Aorta (tissue), 5 donors: ENCODE data around the gene ABHD6. TPM values are rescaled to one million over a fixed set of nuclear protein-coding genes. Genes with fewer than 3 reads are reported as not detected.

Experiments used
- ATAC-seq: fragments of 200-7000 bp; cut with Tn5 transposase; one replicate; pipeline ENCODE4 v1.9.1; 2022; ENCODE audit warnings: moderate library complexity; ENCODE audit not compliant: low FRiP score
- DNase-seq, 2 donors: peaks; one replicate each; pipeline ENCODE4 v3.0.0-alpha.2; 2020
- H3K27ac ChIP-seq, 2 donors: one replicate each; pipeline ENCODE4 v1.5.1; 2013; ENCODE audit warnings: low read length in 2 of 2, mild to moderate bottlenecking in 2 of 2, moderate library complexity in 2 of 2, control low read depth in 1 of 2, inconsistent platforms in 1 of 2, low read depth in 1 of 2
- H3K27me3 ChIP-seq, 2 donors: one replicate each; pipeline ENCODE4 v1.6.1; 2013; ENCODE audit warnings: control low read depth in 1 of 2, low read length in 1 of 2, mild to moderate bottlenecking in 1 of 2, moderate library complexity in 1 of 2; ENCODE audit not compliant: insufficient read depth in 2 of 2, control insufficient read depth in 1 of 2
- H3K36me3 ChIP-seq, 2 donors: one replicate each; pipeline ENCODE4 v1.6.1; 2013; ENCODE audit warnings: control low read depth in 1 of 2, low read length in 1 of 2, mild to moderate bottlenecking in 1 of 2; ENCODE audit not compliant: insufficient read depth in 2 of 2, control insufficient read depth in 1 of 2
- H3K4me1 ChIP-seq, 2 donors: one replicate each; pipeline ENCODE4 v1.6.1; 2013; ENCODE audit warnings: low read length in 2 of 2, control low read depth in 1 of 2, mild to moderate bottlenecking in 1 of 2, moderate library complexity in 1 of 2; ENCODE audit not compliant: insufficient read depth in 2 of 2, control insufficient read depth in 1 of 2
- H3K4me3 ChIP-seq, 2 donors: one replicate each; pipeline ENCODE4 v1.5.1; 2013; ENCODE audit warnings: low read length in 2 of 2, control low read depth in 1 of 2, mild to moderate bottlenecking in 1 of 2
- H3K9me3 ChIP-seq: one replicate; pipeline ENCODE4 v1.6.1; 2013; ENCODE audit warnings: mild to moderate bottlenecking, low read length; ENCODE audit not compliant: control insufficient read depth
- WGBS, 2 donors: extraction: QIAGEN DNeasy Blood & Tissue Kit; methylation state at CpG; one replicate each; pipeline ENCODE4 v1.1.7; 2013; 5-methylcytosine and 5-hydroxymethylcytosine counted together
- intact Hi-C, 2 donors: fragments of 100-400 bp; cut with DNase I; formaldehyde crosslinking; loops; one replicate each; pipeline versions ENCODE4 v1.14.2 to v1.15.0; 2022
- polyA plus RNA-seq, 2 donors: library from polyadenylated mRNA; stranded (reverse); fragments of 200-250 nt; gene quantifications; one replicate each; pipeline ENCODE4 v1.2.3, GENCODE V29; 2013
- total RNA-seq, 2 donors: library from RNA; stranded (reverse); fragmentation: NEBNext Ultra II Directional; extraction: Animal tissue kit (Norgen Biotek cat#: 25700); gene quantifications; one replicate each; pipeline ENCODE4 v1.2.1, GENCODE V29; 2021
- donor health status: healthy with polysubstance abuse.
- donor health status: Bipolar disorder and iron deficiency.
- donor health status: DM: no; HTN: no; CAD: no.
- donor health status: DM: no; HTN: no; CAD: no.
- donor health status: DM: yes; HTN: yes; CAD: no.

The ABHD6 gene
- total and polyA plus RNA-seq, 4 donors = 5.9 to 10.4 (median 7.3) TPM

- Histone ChIP-seq H3K9me3 (no peaks in the 10 kb centered on the region), H3K4me1 (no peaks in the 10 kb centered on the region), H3K27me3 (no peaks in the 10 kb centered on the region), H3K4me3 (no peak overlapping the region), H3K36me3 (no peaks in the 10 kb centered on the region), H3K27ac (no peak overlapping the region)
- ATAC-seq (no peak), DNase-seq (no peak)
- intact Hi-C loops = no loop called here
- WGBS, 2 donors = 92 to 94% methylated on average over 4 of the region's 4 CpGs
Observed at GRCh38 chr3:58204720-58205119, 32.9 kb upstream of the ABHD6 start.

GRCh38 chr3:58205981-58206380 lies 31.6 kb upstream of the ABHD6 start:
- no peaks in the 10 kb centered on the region for H3K36me3 ChIP-seq
- H3K27me3 ChIP-seq = no peaks in the 10 kb centered on the region
- H3K4me3 ChIP-seq = no peak overlapping the region
- no peak for ATAC-seq
- no peak for DNase-seq
- intact Hi-C loops = no loop called here
- H3K4me1 ChIP-seq = no peaks in the 10 kb centered on the region
- H3K27ac ChIP-seq = no peak overlapping the region
- WGBS, 2 donors = 84 to 90% methylated on average over 4 of the region's 4 CpGs
- H3K9me3 ChIP-seq = no peaks in the 10 kb centered on the region

GRCh38 chr3:58206406-58207011 lies 31.1 kb upstream of the ABHD6 start:
- Histone ChIP-seq H3K9me3 (no peaks in the 10 kb centered on the region), H3K4me3 (no peak overlapping the region), H3K27me3 (no peaks in the 10 kb centered on the region), H3K27ac (no peak overlapping the region), H3K4me1 (no peaks in the 10 kb centered on the region), H3K36me3 (no peaks in the 10 kb centered on the region)
- intact Hi-C loops = no loop called here
- DNase-seq (no peak), ATAC-seq (no peak)
- WGBS, 2 donors = 80 to 83% methylated on average over 5 of the region's 5 CpGs

GRCh38 chr3:58207954-58208353 lies 29.6 kb upstream of the ABHD6 start:
- ATAC-seq (no peak), DNase-seq (no peak)
- Histone ChIP-seq H3K4me3 (no peak overlapping the region), H3K27ac (no peak overlapping the region), H3K9me3 (no peaks in the 10 kb centered on the region), H3K27me3 (no peaks in the 10 kb centered on the region), H3K36me3 (no peaks in the 10 kb centered on the region), H3K4me1 (no peaks in the 10 kb centered on the region)
- intact Hi-C loops = no loop called here
- 90 to 93% methylated on average over 4 of the region's 4 CpGs for WGBS, 2 donors

- H3K4me3 ChIP-seq = no peak overlapping the region
- intact Hi-C loops = no loop called here
- H3K4me1 ChIP-seq = no peaks in the 10 kb centered on the region
- no peak overlapping the region for H3K27ac ChIP-seq
- 80 to 93% methylated on average over 3 of the region's 3 CpGs for WGBS, 2 donors
- DNase-seq = no peak
- no peaks in the 10 kb centered on the region for H3K27me3 ChIP-seq
- H3K9me3 ChIP-seq = no peaks in the 10 kb centered on the region
- no peaks in the 10 kb centered on the region for H3K36me3 ChIP-seq
- ATAC-seq = no peak
Observed at GRCh38 chr3:58209933-58210332, 27.7 kb upstream of the ABHD6 start.

GRCh38 chr3:58210761-58211460 lies 26.7 kb upstream of the ABHD6 start, which contains the start of gene DNASE1L3:
DNASE1L3 (minus strand) TSS chr3:58210972; CDS start chr3:58210906, 66 bp downstream.
- DNase-seq (peak in 1 of 2 donors; percentile 49), ATAC-seq (no peak)
- H3K27me3 ChIP-seq = no peaks in the 10 kb centered on the region
- no peaks in the 10 kb centered on the region for H3K9me3 ChIP-seq
- H3K4me3 ChIP-seq = no peak within 1 kb of the TSS
- no peaks in the 10 kb centered on the region for H3K36me3 ChIP-seq
- no peak within 1 kb of the TSS for H3K27ac ChIP-seq
- intact Hi-C loops = no loop called here
- 83 to 88% methylated on average over 14 of the region's 14 CpGs for WGBS, 2 donors
- H3K4me1 ChIP-seq = no peaks in the 10 kb centered on the region

GRCh38 chr3:58214484-58215316 lies 22.9 kb upstream of the ABHD6 start:
- Histone ChIP-seq H3K27me3 (no peaks in the 10 kb centered on the region), H3K9me3 (no peaks in the 10 kb centered on the region), H3K36me3 (no peaks in the 10 kb centered on the region), H3K4me1 (no peaks in the 10 kb centered on the region), H3K4me3 (no peak overlapping the region), H3K27ac (no peak overlapping the region)
- peak in 1 of 2 donors; percentile 49 for DNase-seq
- intact Hi-C loops = loop anchor here in 1 of 2 donors (5.0 kb wide), 1 partner anchor 37 kb away; no protein-coding TSS in a partner anchor
- ATAC-seq = peak; percentile 57
- 84 to 87% methylated on average over 7 of the region's 7 CpGs for WGBS, 2 donors

- no peaks in the 10 kb centered on the region for H3K4me1 ChIP-seq
- H3K36me3 ChIP-seq = no peaks in the 10 kb centered on the region
- intact Hi-C loops = loop anchor here in 1 of 2 donors (2.0 to 5.0 kb wide), 2 partner anchors 38 to 207 kb away; partner anchors contain the start of gene FLNB
- H3K27ac ChIP-seq = no peak overlapping the region
- no peaks in the 10 kb centered on the region for H3K9me3 ChIP-seq
- DNase-seq = no peak
- no peaks in the 10 kb centered on the region for H3K27me3 ChIP-seq
- H3K4me3 ChIP-seq = no peak overlapping the region
- 86 to 92% methylated on average over 9 to 10 of the region's 10 CpGs for WGBS, 2 donors
- no peak for ATAC-seq
Observed at GRCh38 chr3:58215317-58216025, 22.1 kb upstream of the ABHD6 start.
